NOMO-1 (cell line): ENCODE data around the gene CDC27.
"Not testable (repeated sequence)": the region's sequence is repeated elsewhere in the genome, so short reads cannot be mapped to it uniquely, and the experiment has no call there.

ENCODE experiments used
- DNase-seq, 2 experiments: peaks; one replicate each; lab custom pipeline; 2025; ENCODE audit not compliant: unreplicated experiment in 2 of 2; lab: John Stamatoyannopoulos, UW

The CDC27 gene, protein sequence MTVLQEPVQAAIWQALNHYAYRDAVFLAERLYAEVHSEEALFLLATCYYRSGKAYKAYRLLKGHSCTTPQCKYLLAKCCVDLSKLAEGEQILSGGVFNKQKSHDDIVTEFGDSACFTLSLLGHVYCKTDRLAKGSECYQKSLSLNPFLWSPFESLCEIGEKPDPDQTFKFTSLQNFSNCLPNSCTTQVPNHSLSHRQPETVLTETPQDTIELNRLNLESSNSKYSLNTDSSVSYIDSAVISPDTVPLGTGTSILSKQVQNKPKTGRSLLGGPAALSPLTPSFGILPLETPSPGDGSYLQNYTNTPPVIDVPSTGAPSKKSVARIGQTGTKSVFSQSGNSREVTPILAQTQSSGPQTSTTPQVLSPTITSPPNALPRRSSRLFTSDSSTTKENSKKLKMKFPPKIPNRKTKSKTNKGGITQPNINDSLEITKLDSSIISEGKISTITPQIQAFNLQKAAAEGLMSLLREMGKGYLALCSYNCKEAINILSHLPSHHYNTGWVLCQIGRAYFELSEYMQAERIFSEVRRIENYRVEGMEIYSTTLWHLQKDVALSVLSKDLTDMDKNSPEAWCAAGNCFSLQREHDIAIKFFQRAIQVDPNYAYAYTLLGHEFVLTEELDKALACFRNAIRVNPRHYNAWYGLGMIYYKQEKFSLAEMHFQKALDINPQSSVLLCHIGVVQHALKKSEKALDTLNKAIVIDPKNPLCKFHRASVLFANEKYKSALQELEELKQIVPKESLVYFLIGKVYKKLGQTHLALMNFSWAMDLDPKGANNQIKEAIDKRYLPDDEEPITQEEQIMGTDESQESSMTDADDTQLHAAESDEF

DNA sequence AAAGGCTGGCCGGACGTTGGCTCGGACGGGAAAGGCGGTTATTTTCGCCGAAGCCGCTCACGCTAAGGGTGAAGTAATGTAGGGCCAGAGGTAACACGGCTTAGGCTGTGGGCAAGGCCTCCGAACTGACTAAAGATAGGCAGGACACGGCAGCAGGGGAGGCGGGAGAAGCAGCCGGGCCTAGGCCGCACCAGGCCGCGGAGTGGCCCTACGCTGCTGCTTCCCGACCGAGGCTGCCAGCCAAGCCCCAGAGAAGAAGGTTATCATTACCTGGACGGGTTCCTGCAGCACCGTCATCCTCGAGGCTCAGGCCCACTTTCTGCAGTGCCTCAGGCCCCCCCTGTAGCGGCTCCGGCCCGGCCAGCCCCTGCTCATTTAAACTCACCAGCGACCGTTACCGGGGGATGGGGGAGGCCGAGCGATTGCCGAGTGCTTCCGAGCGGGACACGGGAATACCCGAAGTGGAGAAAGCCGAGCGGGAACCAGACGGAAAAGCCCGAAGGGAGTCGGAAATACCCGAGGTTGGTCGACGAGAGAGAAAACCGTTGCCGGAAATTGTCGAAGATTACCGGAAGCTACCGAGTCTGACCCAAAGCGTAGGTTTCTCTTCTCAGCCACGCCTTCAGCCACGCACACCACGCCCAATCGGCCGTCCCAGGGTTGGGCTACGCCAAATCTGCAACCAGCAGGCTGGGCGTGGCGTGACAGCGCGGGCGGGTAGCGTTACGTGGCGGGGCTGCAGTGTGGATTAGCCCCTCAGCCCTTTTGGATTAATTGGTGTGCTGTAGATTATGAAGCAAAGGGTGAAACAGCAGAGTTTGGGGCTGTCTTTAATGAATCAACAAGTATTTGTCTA, at the start of gene CDC27:
Gene CDC27, minus strand, starts transcription at position 420 of the 856 bp plus-strand sequence. Its CDS starts 123 bp downstream, at position 297.
- peak; percentile 96 to 98 for DNase-seq

DNA sequence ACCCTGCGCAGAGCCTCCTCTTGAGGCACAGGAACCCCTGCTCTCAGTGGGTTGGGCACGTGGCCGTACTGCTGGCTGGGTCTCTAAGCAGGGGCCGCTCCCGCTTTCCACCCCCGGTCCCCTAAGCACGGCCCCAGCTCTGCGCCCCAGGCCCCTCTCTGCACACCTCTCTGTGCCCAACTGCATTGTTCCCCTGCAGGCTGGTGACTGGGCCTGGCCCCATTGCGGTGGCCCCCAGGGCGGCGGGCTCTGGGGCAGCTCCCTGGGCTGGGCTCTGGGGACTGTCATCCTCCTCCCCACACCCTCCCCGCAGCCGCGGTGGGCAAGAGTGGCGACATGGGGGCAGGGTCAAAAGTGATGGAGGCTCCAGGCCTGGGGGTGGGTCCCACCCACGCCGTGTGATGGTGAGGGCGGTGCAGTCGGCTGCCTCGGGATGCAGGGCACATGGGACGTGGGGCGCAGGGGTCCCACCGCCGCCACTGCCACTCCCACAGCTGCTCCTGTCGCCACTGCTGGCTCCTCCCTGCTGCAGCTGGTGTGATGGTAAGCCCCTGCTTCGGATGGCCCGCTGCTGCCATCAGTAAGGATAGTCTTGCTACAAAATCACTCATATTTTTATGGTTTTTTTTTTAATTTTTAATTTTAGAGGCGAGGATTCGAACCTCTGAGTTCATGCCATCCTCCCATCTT, 49.4 kb upstream of the CDC27 start:
- no peak for DNase-seq

DNA sequence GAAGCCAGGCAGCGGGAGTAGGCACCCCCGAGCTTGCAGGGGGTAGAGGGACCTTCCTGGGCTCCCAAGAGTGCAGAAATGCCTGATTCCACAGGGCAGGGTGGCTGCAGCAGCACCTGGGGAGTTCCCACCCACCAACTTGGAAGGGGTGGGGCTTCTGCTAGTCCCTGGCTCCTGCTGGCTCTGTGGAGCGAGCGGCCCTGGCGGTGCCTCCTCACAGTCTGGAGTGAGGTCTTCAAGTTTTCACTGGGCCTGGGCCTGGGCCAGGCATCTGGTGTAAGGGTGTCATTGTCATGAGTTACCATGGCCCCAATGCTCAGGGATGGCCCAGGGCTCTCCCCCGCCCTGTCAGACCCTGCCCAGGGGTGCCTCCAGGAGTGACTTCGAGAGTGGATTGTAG, 48.7 kb upstream of the CDC27 start:
- no peak for DNase-seq

DNA sequence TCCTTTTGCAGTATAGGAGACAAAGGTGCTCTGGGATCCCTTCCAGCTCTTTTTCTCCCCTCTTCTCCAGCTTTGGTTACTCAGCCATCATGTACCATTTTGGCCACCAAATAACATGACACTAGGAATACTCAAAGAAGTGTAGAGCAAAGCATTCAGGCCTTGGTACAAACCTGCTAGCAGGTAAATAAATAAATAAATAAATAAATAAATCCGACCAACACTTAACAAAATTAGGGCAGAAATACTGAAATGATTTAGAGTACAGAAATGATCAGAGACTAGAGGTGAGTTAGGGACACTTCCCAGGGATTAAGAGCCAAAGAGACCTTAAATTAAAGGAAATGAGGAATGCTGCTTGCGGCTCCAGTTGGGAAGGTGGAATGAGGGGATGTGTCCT, 46.8 kb upstream of the CDC27 start:
- no peak for DNase-seq

DNA sequence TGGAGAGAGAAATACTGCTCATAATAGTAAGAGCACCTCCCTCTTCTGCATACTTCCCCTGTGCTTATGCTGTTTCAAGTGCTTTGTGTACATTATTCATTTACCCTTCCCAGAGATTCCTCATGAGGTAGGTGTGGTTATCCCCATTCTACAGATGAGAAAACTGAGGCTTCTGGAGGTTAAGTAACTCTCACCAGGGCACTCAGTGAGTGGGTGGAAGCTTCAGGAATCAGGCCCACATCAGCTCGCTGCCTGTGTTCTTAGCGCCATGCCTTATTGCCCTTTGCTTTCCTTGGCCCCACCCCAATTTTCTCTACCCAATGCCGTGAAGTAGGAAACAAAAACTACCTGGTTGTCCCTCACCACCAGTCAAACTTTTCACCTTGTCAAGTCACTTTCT, 46.4 kb upstream of the CDC27 start:
- no peak for DNase-seq

DNA sequence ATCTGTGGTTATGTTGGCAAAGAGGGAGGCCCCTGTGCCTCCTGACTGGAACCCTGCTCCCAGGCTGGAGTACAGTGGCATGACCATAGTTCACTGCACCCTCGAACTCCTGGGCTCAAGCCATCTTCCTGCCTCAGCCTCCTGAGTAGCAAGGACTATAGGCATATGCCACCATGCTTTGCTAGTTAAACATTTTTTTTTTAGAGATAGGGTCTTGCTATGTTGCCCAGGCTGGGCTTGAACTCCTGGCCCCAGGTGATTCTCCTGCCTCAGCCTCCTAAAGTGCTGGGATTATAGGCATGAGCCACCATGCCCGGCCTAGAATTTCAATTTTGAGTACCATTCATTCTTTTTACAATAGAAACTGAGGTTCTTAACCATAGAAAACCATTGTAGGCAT, 43.4 kb upstream of the CDC27 start:
- no peak for DNase-seq

DNA sequence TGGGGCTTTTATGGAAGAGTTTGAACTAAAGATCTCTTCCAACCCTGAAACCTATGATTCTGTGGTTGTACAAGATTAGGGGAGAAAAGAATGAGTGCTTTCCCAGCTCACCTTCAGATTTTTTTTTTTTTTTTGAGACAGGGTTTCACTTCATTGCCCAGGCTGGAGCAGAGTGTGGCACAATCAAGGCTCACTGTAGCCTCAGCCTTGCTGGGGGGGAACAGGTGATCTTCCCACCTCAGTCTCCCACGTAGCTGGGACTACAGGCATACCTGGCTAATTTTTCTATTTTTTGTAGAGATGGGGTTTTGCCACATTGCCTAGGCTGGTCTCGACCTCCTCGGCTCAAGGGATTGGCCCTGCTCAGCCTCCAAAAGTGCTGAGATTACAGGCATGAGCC, 42.8 kb upstream of the CDC27 start:
- no peak for DNase-seq

DNA sequence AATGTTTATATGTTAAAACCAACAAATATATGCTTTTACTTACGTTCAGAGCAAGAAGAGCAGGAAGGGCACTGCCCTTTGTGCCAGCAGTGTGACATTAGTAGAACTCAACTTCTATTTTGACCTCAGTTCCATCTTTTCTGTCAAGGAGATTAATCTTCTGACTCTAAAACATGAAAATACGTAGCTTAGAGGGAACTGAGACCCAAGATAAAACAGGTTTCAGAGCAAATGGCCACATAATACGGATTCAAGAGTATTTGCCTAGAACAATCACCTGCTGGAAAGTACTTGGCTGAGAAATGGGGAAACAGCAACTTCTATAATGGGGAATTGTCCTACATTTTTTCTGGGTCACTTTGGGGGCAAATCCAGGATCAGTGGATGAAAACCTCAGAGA, 42.2 kb upstream of the CDC27 start:
- no peak for DNase-seq

DNA sequence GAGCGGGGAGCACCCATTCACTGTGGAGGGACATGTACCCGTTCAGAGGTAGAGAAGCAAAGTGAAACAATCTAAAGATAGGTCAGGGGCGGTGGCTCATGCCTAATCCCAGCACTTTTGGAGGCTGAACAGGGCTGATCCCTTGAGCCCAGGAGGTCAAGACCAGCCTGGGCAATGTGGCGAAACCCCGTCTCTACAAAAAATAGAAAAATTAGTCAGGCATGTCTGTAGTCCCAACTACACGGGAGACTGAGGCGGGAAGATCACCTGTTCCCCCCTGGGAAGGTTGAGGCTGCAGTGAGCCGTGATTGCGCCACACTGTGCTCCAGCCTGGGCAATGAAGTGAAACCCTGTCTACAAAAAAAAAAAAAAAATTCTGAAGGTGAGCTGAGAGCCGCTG, 41.8 kb upstream of the CDC27 start:
- no peak for DNase-seq

DNA sequence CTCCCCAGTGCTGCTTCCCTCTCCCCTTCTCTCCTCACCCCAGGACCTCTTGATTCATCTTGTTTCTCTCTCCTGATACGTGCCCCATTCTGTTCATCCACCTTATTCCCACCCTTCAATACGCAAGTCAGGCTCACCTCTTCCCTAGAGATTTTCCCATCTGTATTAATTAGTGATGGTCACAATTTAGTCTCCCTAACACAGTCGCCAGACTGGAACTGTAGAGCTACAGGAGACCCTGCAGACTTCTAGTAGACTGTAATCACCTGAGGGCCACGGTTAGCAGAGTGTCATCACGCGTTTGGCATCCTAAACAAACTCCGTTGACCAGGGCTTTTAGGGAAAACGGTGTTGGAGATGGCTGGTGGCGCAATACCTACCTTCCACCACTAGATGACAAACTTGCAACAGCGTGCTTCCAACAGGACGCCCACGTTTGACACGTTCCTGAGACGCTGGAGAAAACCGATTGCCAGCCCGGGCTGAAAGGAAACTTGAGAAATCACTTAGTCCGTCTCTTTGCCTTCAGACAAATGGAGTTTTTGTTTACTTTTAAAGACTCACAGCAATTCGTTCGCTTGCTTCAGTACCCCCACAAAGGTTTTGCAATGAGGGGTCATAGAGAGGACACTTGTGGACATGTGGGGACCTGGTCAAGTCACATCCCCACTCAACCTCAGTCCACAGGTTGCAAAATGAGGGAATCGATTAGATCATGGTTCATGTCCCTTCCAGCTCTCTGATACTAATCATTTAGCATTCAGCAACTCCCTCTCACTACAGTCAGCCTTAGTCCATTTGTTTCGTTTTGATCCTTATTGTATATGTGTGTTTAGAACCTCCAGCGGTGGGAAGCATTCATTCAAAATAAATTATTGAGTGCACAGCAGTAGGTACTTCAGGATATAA, 40.7 kb upstream of the CDC27 start:
- DNase-seq, result peak; percentile 78 to 91

DNA sequence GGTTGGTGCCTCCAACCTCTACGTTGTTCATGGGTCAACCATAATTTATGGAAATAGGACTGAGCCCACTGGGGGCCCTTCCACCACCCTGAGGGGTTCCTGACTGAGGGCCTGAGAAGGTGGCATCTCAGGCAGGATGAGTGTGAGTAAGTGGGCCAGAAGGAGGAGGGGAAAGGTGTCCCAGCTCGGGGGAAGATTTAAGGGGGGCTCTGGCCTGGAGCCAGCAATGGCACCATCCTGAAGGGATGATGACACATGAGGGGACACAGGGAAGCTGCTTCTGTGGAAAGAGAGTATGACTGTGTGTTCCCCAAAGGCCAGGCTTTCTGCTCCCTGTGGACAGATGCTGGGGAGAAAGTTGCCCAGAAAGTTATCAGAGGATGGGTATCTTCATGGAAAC, 38.8 kb upstream of the CDC27 start:
- DNase-seq, result no peak

DNA sequence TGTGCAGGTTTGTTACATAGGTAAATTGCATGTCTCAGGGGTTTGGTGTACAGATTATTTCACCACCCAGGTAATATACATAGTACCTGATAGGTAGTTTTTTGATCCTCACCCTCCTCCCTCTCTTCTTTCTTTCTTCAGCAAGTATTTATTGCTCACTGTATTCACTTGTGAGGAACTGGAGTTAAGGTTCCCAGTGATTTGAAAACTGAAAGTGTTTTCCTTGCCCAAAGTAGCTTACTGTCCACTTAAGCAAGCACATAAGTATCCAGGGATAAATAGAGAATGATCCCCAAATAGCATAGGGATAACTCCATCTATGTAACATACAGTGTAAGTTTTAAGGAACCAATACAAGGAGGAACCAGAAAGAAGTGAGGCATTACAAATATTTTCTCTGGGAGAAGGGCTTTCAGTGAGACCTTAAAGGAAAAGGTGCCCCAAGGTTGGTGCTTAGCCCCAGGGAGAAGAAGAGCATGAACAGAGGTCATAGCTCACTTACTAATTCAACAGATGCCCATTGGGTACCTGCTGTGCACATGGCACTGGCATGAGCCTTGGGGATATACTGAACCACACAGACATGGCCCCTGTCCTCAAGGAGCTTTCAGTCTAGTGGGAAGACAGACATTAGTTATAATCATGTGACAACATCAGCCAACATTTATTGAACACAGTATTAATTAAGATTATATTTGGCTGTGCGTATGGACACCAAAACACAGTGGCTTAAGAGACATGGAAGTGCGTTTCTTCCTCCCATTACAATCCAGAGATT, 37.0 kb upstream of the CDC27 start:
- no peak for DNase-seq

DNA sequence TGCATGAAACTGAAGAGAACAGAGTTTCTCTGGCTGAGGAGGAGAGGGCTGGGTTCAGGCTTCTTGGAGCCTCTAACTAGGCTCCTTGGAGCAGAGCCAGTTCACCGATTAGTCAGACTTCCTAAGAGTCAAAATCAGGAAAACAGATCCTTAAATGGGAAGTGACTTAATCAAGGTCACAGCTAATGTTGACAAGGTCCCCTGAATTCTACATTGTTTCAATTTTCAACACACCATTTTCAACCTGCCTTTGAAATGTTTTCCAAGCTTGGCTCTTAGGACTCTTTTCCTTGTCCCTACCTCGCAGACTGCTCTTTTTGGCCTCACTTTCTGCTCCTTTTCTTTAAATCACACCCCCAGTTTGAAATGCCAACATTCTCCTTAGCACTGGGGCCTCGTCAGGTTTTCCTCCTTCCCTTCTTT, 36.4 kb upstream of the CDC27 start:
- no peak for DNase-seq

DNA sequence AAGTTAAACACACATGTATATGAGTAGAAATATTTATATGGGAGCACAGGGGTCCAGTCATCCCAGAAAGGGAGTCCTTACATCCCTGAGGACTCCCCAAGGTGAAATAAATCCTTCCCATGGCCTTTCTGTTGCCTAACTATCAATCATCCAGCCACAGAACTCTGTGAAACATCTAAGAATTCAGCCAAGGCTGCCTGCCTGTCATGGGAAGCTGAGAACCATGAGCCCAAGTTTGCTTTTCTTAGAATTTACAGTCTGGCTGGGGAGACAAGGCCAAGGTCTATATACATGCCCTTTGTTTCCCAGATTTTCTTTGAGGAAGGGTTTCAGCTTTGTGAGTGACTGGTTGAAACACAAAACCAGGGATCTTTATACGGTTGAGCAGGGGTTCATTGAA, 35.9 kb upstream of the CDC27 start:
- no peak for DNase-seq

DNA sequence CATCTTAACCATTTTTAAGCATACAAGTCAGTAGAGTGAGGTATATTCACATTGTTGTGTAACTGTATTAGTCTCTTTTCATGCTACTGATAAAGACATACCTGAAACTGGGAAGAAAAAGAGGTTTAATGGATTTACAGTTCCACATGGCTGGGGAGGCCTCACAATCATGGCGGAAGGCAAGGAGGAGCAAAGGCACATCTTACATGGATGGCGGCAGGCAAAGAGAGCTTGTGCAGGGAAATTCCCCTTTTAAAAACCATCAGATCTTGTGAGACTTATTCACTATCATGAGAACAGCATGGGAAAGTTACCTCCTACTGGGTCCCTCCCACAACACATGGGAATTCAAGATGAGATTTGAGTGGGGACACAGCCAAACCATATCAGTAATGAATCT, 35.0 kb upstream of the CDC27 start:
- DNase-seq, result not testable (repeated sequence)

DNA sequence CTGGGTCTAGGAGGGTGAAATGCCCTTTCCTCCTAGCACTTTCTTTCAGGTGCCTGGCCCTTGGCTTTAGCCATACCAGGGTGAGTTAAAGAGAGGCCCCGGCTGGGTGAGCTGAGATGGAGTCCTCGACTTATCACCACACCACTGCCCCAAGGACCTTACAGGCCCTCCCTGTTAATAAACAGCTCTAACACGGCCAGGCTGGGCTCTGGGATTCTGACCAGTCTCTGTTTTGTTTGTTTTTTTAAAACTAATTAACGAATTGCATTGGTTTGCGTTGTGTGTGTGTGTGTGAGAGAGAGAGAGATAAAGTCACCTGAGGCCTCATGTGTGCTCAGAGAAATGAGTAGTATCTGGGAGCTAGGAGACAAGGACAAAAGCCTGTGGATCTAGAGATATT, 34.4 kb upstream of the CDC27 start:
- DNase-seq, result no peak

DNA sequence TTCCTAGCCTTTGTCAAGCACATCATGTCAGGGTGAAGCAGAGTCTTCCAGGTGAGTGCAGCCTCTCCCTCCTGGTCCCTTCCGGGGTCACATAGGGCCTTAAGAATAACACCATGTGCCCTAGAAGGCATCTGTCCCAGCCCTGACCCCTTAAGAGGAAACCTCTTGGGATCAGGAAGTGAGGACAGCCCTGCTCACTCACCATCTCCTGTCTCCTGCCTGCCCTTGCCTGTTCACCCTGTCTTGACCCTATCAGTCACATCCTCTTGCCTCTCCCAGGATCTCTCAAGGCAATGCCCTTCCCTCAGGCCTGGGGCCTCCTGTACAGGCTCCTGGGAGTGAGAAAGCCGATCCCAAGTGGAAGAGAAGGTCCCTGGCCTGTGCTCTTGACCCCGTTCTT, 33.9 kb upstream of the CDC27 start:
- DNase-seq, result no peak

DNA sequence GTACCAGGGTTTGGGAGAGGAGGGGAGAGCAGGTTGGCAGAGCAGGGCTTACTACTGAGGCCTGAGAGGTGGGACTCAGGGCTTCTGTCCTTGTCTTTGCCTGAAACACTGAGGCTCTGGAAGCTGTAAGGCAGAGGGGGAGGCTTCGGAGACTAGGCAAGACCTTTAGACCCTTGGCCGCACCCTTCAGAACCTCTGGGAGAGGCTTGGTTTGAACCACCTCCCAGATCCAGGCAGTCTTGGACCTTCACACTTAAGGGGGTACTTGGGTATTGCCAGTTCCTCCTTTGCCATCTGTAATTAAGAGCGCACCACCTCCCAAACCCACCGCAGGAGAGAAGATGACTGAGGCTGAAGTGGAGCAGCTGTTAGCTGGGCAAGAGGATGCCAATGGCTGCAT, 33.0 kb upstream of the CDC27 start:
- DNase-seq, result no peak

DNA sequence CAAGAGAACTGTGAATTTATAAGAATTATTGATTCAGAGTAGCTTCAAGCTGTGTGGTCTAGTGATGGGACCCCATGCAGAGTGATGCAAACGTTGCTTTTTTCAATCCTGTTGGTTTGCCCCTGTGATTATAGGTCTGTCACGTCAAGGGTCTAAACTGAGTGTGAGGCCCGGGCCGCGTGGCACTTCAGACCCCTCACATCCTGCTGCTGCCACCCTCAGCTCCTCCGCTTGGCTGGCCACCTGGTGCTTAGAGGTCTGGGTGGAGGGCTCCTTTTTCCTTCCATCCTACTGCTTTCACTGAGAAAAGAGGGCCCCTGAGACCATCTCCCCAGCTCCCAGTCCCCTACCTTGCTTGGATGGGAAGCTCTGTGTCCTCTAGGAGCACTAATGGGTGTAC, 32.1 kb upstream of the CDC27 start:
- DNase-seq, result no peak
